ENCODE data around the gene YEATS4.

Gene YEATS4

GRCh38 chr12:69345077-69345476 lies 14.5 kb upstream of the YEATS4 start:
- no peaks in the 10 kb centered on the region for H3K27me3 Mint-ChIP-seq (ENCODE audit: low read depth)
- no peaks in the 10 kb centered on the region for H3K36me3 Mint-ChIP-seq (ENCODE audit: low read depth)
- TF ChIP-seq CTCF (IDR thresholded peaks at IDR 0.05; ENCODE audit: unreplicated experiment in 3 of 3) = no peak
- H3K4me1 Mint-ChIP-seq = no peaks in the 10 kb centered on the region
- no peak overlapping the region for H3K4me3 Mint-ChIP-seq
- no peaks in the 10 kb centered on the region for H3K9me3 Mint-ChIP-seq
- no peak overlapping the region for H3K27ac Mint-ChIP-seq

- Mint-ChIP-seq H3K27ac (no peak overlapping the region), H3K4me3 (no peak overlapping the region), H3K4me1 (no peaks in the 10 kb centered on the region), H3K9me3 (no peaks in the 10 kb centered on the region), H3K27me3 (ENCODE audit: low read depth) (no peaks in the 10 kb centered on the region), H3K36me3 (ENCODE audit: low read depth) (no peaks in the 10 kb centered on the region)
- TF ChIP-seq CTCF (IDR thresholded peaks at IDR 0.05; ENCODE audit: unreplicated experiment in 3 of 3) = no peak
These were observed 13.8 kb upstream of the YEATS4 start for GRCh38 chr12:69345742-69346141.

GRCh38 chr12:69348162-69348938 lies 11.2 kb upstream of the YEATS4 start, which contains the start of gene LYZ:
Gene LYZ, plus strand, starts transcription at chr12:69348381. Its CDS starts 28 bp downstream, at chr12:69348409.
- Mint-ChIP-seq H3K27ac (no peak within 1 kb of the TSS), H3K4me1 (no peaks in the 10 kb centered on the region), H3K36me3 (ENCODE audit: low read depth) (no peaks in the 10 kb centered on the region), H3K9me3 (no peaks in the 10 kb centered on the region), H3K27me3 (ENCODE audit: low read depth) (no peaks in the 10 kb centered on the region), H3K4me3 (no peak within 1 kb of the TSS)
- TF ChIP-seq CTCF (IDR thresholded peaks at IDR 0.05; ENCODE audit: unreplicated experiment in 3 of 3) = no peak

GRCh38 chr12:69350002-69350626 lies 9.4 kb upstream of the YEATS4 start:
- Mint-ChIP-seq H3K27me3 (ENCODE audit: low read depth) (no peaks in the 10 kb centered on the region), H3K36me3 (ENCODE audit: low read depth) (no peaks in the 10 kb centered on the region), H3K9me3 (no peaks in the 10 kb centered on the region), H3K4me3 (no peak overlapping the region), H3K4me1 (no peaks in the 10 kb centered on the region), H3K27ac (no peak overlapping the region)
- no peak for TF ChIP-seq CTCF (IDR thresholded peaks at IDR 0.05; ENCODE audit: unreplicated experiment in 3 of 3)

- no peak for TF ChIP-seq CTCF (IDR thresholded peaks at IDR 0.05; ENCODE audit: unreplicated experiment in 3 of 3)
- no peak overlapping the region for H3K4me3 Mint-ChIP-seq
- no peaks in the 10 kb centered on the region for H3K4me1 Mint-ChIP-seq
- no peaks in the 10 kb centered on the region for H3K27me3 Mint-ChIP-seq (ENCODE audit: low read depth)
- no peak overlapping the region for H3K27ac Mint-ChIP-seq
- no peaks in the 10 kb centered on the region for H3K36me3 Mint-ChIP-seq (ENCODE audit: low read depth)
- no peaks in the 10 kb centered on the region for H3K9me3 Mint-ChIP-seq
These were observed 8.8 kb upstream of the YEATS4 start for GRCh38 chr12:69350777-69351176.
